Measurements from ENCODE around the gene GRIN1. TPM values are rescaled to one million over a fixed set of nuclear protein-coding genes. Genes with fewer than 3 reads are reported as not detected.
"Not testable (repeated sequence)": the region's sequence is repeated elsewhere in the genome, so short reads cannot be mapped to it uniquely, and the experiment has no call there.

Gene GRIN1
- total RNA-seq, 2 experiments from 2014 or later = not detected

DNA sequence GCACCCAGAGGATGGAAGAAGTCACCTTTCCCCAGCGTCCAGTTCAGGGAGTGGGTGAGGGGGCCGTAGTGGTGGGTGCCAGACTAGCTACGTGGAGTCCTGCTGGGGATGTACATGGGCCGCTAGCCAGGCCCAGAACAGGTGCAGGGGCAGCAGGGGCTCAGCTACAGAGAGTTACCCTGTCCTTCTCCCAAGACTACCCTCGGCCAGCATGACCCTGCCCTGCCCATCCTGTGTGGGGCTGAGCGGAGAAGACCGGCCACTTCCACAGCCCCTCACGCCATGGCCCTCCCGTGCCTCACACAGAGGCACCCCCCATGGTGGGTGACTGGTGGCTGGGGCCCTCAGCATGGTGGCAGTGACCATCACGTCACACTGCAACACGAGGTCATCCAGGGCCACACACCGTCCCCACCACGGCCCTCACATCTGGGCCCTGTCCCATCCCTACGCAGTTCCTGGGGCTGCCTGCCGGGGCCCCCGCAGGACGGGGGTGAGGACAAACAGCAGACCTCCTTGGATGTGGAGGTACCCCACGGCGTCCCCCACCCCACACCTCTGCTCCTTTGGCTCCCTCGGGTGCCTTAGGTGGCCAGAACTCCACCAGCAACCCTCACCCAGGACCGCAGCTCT, 23.4 kb upstream of the GRIN1 start:
- peak overlapping the region; percentile 25 for H3K4me3 Mint-ChIP-seq
- H3K36me3 Mint-ChIP-seq = peaks cover 3% of the 10 kb centered on the region
- no peaks in the 10 kb centered on the region for H3K9me3 Mint-ChIP-seq
- peaks cover 3% of the 10 kb centered on the region for H3K4me1 Mint-ChIP-seq
- ATAC-seq (ENCODE audit: low read depth) (no peak), DNase-seq (no peak)
- H3K27ac Mint-ChIP-seq = no peak overlapping the region
- H3K27me3 Mint-ChIP-seq = no peaks in the 10 kb centered on the region
- POLR2A ChIA-PET = interaction anchor here (0.7 to 3.6 kb wide), 9 partner anchors 14 to 125 kb away, joined by 3 to 28 read pairs (median 7); partner anchors contain the start of genes ANAPC2, MAN1B1, RNF224 and SAPCD2

DNA sequence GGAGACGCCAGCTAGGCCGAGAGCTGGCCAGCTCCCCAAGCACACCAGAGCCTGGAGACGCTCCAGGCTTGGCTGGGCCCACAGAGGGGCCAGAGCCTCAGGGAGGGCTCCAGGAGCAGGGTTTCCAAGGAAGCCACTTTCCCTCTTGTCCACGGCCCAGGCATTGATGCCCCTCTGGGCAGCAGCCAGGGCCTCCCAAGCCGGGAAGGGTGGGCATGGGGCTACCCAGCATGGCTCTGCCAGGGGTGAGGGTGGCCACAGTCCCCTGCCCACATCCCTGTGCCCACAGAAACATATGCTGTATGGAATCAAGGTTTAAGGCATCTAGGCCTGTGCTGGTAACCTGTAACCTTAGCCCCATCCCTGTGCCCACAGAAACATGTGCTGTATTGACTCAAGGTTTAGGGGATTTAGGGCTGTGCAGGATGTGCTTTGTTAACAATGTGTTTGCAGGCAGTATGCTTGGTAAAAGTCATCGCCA, 22.9 kb upstream of the GRIN1 start:
- DNase-seq = no peak
- Mint-ChIP-seq H3K9me3 (no peaks in the 10 kb centered on the region), H3K4me3 (no peak overlapping the region), H3K36me3 (no peaks in the 10 kb centered on the region), H3K27me3 (no peaks in the 10 kb centered on the region), H3K27ac (no peak overlapping the region), H3K4me1 (peaks cover 3% of the 10 kb centered on the region)
- POLR2A ChIA-PET = interaction anchor here (2.4 to 3.6 kb wide), 2 partner anchors 20 to 73 kb away, joined by 11 to 28 read pairs; partner anchors contain the start of genes ANAPC2 and SSNA1
- no peak for ATAC-seq (ENCODE audit: low read depth)

DNA sequence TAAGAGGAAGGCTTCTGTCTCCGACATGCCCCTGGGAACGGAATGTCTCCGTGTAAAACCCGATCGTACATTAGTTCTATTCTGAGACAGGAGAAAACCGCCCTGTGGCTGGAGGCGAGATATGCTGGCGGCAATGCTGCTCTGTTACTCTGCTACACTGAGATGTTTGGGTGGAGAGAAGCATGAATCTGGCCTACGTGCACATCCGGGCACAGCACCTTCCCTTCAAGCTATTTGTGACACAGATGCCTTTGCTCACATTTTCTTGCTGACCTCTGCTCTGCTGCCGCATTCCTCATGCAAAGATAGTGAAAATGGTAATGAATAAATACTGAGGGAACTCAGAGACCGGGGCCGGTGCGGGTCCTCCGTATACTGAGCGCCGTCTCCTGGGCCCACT, 22.2 kb upstream of the GRIN1 start:
- no peak for DNase-seq
- Mint-ChIP-seq H3K4me3 (no peak overlapping the region), H3K4me1 (peaks cover 3% of the 10 kb centered on the region), H3K36me3 (no peaks in the 10 kb centered on the region), H3K27ac (no peak overlapping the region), H3K27me3 (no peaks in the 10 kb centered on the region), H3K9me3 (no peaks in the 10 kb centered on the region)
- ATAC-seq (ENCODE audit: low read depth) = no peak
- POLR2A ChIA-PET = interaction anchor here (0.8 kb wide), 1 partner anchor 124 kb away, joined by 3 read pairs; the partner anchor contains the start of gene TUBB4B

DNA sequence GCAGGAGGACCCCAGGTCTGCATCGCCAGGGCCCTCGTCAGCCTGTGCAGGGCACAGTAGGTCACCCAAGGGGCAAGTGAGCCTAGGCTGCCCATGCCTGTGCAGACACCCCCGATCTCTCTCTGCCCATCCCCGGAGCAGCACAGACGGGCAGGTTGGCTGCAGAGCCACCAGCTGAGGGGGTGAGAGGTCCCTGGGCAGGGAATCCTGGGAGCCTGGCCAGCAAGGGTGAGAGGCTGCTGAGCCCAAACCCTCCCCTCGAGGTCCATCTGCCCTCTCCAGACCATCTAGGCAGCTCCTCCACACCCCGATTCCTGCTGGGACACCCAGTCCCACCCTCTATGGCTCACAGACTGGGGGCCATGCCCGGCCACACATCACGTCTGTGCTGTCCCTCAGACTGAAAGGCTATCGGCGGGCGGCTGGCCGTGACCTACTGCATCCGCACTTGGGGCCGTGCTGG, 21.7 kb upstream of the GRIN1 start:
- Mint-ChIP-seq H3K4me1 (peaks cover 3% of the 10 kb centered on the region), H3K36me3 (no peaks in the 10 kb centered on the region), H3K27ac (no peak overlapping the region), H3K27me3 (no peaks in the 10 kb centered on the region), H3K9me3 (no peaks in the 10 kb centered on the region), H3K4me3 (no peak overlapping the region)
- POLR2A ChIA-PET = interaction anchor here (0.8 kb wide), 2 partner anchors 124 to 286 kb away, joined by 3 to 5 read pairs; partner anchors contain the start of gene TUBB4B
- DNase-seq (no peak), ATAC-seq (ENCODE audit: low read depth) (no peak)

DNA sequence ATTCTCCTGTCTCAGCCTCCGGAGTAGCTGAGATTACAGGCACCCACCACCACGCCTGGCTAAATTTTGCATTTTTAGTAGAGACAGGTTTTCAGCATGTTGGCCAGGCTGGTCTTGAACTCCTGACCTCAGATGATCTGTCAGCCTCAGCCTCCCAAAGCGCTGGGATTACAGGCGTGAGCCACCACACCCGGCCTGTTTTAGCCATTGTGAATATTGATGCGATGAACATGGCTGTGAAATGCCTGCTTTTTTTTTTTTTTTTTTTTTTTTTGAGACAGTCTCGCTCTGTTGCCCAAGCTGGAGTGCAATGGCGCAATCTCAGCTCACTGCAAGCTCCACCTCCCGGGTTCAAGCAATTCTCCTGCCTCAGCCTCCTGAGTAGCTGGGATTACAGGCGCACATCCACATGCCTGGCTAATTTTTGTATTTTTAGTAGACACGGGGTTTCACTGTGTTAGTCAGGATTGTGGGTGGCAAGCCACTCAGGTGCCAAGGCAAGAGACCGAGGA, 20.8 kb upstream of the GRIN1 start:
- ATAC-seq (ENCODE audit: low read depth); H3K36me3 Mint-ChIP-seq; H3K9me3 Mint-ChIP-seq; H3K27ac Mint-ChIP-seq; DNase-seq; H3K27me3 Mint-ChIP-seq; H3K4me3 Mint-ChIP-seq; H3K4me1 Mint-ChIP-seq: not testable (repeated sequence)
- POLR2A ChIA-PET = interaction anchor here (0.6 to 0.8 kb wide), 3 partner anchors 37 to 311 kb away, joined by 3 to 5 read pairs (median 3); no protein-coding TSS in a partner anchor

DNA sequence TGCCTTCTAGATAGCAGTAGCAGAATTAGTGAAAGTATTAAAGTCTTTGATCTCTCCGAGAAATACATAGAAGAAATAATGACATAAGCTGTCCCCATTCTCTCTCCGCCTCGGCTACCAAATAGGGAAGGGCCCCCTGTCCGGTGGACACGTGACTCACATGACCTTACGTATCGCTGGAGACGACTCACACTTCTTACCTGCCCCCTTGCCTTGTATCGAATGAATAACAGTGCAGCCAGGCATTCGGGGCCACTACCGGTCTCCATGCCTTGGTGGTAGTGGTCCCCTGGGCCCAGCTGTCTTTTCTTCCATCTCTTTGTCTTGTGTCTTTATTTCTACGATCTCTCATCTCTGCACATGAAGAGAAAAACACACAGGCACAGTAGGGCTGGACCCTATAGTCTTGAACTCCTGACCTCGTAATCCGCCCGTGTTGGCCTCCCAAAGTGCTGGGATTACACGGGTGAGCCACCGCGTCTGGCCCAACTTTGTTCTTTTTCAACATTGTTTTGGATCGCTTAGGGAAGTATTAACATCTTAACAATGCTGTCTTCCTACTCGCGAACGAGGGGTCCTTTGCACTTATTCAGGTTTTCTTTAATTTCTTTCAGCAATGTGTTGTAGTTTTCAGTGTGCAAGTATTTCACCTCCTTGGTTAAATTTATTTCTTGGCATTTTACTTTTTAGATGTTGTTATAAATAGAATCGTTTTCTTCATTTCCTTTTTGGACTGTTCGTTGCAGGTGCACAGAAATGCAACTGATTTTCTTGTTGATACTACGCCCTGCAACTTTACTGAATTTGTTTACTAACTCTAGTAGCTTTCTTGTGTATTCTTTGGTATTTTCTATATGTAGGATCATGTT, 16.8 kb upstream of the GRIN1 start:
- H3K36me3 Mint-ChIP-seq; H3K9me3 Mint-ChIP-seq; H3K27me3 Mint-ChIP-seq; H3K4me3 Mint-ChIP-seq; H3K27ac Mint-ChIP-seq; DNase-seq; ATAC-seq (ENCODE audit: low read depth); POLR2A ChIA-PET: not testable (repeated sequence)
- H3K4me1 Mint-ChIP-seq = peaks cover 14% of the 10 kb centered on the region

DNA sequence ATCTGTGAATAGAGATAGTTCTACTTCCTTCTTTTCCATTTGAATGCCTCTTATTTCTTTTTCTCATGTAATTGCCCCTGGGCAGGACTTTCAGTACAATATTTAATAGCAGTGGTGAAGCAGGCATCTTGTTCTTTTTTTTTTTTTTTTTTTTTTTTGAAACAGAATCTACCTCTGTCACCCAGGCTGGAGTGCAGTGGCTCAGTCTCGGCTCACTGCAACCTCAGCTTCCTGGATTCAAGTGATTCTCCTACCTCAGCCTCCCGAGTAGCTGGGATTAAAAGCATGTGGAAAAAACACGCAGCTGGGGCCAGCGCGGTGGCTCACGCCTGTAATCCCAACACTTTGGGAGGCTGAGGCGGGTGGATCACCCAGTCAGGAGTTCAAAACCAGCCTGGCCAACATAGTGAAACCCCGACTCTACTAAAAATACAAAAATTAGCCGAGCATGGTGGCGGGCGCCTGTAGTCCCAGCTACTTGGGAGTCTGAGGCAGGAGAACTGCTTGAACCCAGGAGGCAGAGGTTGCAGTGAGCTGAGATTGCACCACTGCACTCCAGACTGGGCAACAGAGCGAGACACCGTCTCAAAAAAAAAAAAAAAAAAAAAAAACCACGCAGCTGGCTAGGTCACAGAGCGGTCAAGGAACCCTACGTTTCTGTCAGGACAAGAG, 16.0 kb upstream of the GRIN1 start:
- not testable (repeated sequence) for H3K4me3 Mint-ChIP-seq; ATAC-seq (ENCODE audit: low read depth); DNase-seq; H3K27me3 Mint-ChIP-seq; H3K27ac Mint-ChIP-seq; H3K9me3 Mint-ChIP-seq; H3K36me3 Mint-ChIP-seq
- H3K4me1 Mint-ChIP-seq = peaks cover 21% of the 10 kb centered on the region
- POLR2A ChIA-PET = interaction anchor here (0.6 to 0.8 kb wide), 4 partner anchors 19 to 551 kb away, joined by 3 to 5 read pairs (median 3); partner anchors contain the start of gene LRRC26

DNA sequence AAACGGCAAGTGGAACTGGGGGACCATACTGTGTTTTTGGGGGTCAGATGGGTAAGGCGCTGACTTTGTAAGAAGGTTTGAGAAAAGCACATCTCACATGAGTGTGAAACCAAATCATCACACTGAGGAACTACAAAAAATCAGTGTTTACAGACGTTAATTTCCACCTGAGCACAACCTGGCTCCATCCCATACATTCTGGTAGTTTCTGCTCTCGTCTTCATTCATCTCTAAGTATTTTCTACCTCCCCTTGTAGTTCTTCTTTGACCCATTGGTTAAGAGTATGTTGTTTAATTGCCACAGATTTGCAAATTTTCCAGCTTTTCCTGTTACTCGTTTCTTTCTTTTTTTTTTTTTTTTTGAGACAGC, 15.5 kb upstream of the GRIN1 start:
- ATAC-seq (ENCODE audit: low read depth) = no peak
- no peak overlapping the region for H3K27ac Mint-ChIP-seq

DNA sequence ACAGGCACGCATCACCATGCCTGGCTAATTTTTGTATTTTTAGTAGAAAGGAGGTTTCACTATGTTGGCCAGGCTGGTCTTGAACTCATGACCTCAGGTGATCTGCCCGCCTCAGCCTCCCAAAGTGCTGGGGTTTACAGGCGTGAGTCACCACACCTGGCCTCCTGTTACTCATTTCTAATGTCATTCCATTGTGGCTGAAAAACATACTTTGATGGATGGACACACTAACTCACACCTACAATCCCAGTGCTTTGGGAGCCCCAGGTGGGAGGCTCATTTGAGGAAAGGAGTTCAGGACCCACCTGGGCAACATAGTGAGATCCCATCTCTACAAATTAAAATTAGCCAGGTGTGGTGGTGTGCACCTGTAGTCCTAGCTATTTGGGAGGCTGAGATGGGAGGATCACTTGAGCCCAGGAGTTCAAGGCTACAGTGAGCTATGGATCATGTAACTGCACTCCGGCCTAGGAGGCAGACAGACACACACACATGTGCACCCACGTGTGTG, 14.9 kb upstream of the GRIN1 start:
- not testable (repeated sequence) for ATAC-seq (ENCODE audit: low read depth); H3K36me3 Mint-ChIP-seq; H3K27me3 Mint-ChIP-seq; DNase-seq; H3K27ac Mint-ChIP-seq; H3K4me3 Mint-ChIP-seq; H3K9me3 Mint-ChIP-seq
- POLR2A ChIA-PET = interaction anchor here (0.8 kb wide), 1 partner anchor 101 kb away, joined by 3 read pairs; the partner anchor contains the start of gene CYSRT1
- H3K4me1 Mint-ChIP-seq = peaks cover 30% of the 10 kb centered on the region

More for the DNA sequence above, 15.5 kb upstream of the GRIN1 start:
- DNase-seq = no peak
- Mint-ChIP-seq H3K9me3 (no peaks in the 10 kb centered on the region), H3K4me1 (peaks cover 26% of the 10 kb centered on the region), H3K27me3 (no peaks in the 10 kb centered on the region), H3K4me3 (no peak overlapping the region), H3K36me3 (no peaks in the 10 kb centered on the region)
- POLR2A ChIA-PET = interaction anchor here (0.6 to 0.8 kb wide), 4 partner anchors 19 to 552 kb away, joined by 3 to 5 read pairs (median 3); partner anchors contain the start of gene LRRC26

DNA sequence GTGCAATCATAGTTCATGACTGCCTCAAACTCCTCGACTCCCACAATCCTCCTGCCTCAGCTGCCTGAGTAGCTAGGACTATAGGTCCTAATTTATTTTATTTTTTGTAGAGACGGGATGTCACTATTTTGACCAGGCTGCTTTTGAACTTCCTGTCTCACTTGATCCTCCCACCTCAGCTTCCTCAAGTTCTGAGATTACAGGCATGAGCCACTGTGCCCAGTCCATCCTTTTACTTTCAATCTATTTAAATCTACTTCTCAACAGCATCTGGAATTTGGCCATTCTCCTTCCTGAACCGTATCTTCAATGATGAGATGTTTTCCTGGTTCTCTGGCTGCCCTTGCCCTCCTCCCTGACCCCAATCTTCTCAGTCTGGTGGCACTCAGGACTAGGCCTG, 12.2 kb upstream of the GRIN1 start:
- POLR2A ChIA-PET = interaction anchor here (0.7 to 3.7 kb wide), 6 partner anchors 40 to 127 kb away, joined by 3 to 28 read pairs (median 6); partner anchors contain the start of genes ANAPC2, MAN1B1, SSNA1 and TUBB4B
- H3K27ac Mint-ChIP-seq = peak overlapping the region; percentile 91
- H3K27me3 Mint-ChIP-seq = no peaks in the 10 kb centered on the region
- H3K9me3 Mint-ChIP-seq = no peaks in the 10 kb centered on the region
- DNase-seq (no peak), ATAC-seq (ENCODE audit: low read depth) (no peak)
- H3K4me3 Mint-ChIP-seq = peak overlapping the region; percentile 89
- H3K36me3 Mint-ChIP-seq = no peaks in the 10 kb centered on the region
- H3K4me1 Mint-ChIP-seq = peaks cover 29% of the 10 kb centered on the region

DNA sequence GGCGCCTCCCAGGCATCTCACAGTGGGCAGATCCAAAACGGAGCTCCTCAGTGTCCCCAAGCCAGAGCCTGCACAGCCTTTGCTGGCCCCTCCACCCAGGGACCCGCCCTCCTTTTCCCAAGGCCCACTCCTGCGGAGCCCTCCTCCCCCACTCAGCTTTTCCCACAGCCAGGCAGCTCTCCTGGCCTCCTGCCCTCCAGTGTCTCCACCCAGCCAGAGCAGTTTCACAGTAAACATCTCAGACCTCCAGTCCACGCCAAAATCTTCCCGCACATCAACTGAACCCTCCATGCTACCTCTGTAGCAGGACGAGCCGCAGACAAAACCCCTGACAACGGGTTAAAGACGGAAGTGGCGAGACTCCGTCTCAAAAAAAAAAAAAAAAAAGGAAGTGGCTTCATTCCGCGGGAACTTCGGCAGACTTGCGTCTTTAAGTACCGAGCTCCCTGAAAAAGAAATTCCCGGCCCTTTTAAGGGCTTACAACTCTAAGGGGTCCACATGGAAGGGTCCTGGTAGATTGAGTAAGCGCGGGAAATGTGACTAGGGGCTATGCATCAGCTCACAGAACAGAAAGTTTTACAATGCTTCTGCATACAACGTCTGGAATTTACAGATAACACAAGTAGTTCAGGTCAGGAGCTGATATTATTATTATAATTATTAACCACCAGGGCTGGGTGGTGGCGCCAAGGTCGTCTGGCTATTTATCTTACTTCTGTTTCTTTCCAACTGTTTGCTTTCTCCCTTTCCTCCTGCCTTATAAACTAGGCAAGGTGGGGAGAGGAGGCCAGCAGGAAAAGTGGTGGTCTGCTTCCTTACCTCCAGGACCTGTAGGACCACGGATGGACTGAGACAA, 11.4 kb upstream of the GRIN1 start:
- Mint-ChIP-seq H3K36me3 (no peaks in the 10 kb centered on the region), H3K9me3 (no peaks in the 10 kb centered on the region), H3K27ac (peak overlapping the region; percentile 91), H3K4me3 (peak overlapping the region; percentile 89), H3K4me1 (peaks cover 29% of the 10 kb centered on the region), H3K27me3 (peaks cover 3% of the 10 kb centered on the region)
- POLR2A ChIA-PET = interaction anchor here (0.6 to 3.7 kb wide), 10 partner anchors 22 to 127 kb away, joined by 3 to 28 read pairs (median 4); partner anchors contain the start of genes ANAPC2, MAN1B1, RNF208 and SSNA1
- DNase-seq (no peak), ATAC-seq (ENCODE audit: low read depth) (peak; percentile 6)
